Heart right ventricle (tissue), 16 donors: ENCODE results near the gene HYAL1. TPM values are rescaled to one million over a fixed set of nuclear protein-coding genes. Genes with fewer than 3 reads are reported as not detected.

Experiments used
- ATAC-seq, 8 donors: fragments of 200-7000 bp; cut with Tn5 transposase; one replicate each; pipeline ENCODE4 v1.9.1; 2020; ENCODE audit warnings: mild to moderate bottlenecking in 8 of 8, moderate library complexity in 8 of 8, moderate number of reproducible peaks in 1 of 8
- DNase-seq, 2 donors: peaks; one replicate each; pipeline ENCODE4 v3.0.0-alpha.2; 2020
- H3K27ac ChIP-seq, 10 donors: fragments of 200-600 bp; sonication (generic) in 2 of 10; one replicate each; pipeline versions ENCODE4 v1.5.0 to v1.8.0; 2020 to 2022; ENCODE audit warnings: mild to moderate bottlenecking in 3 of 10
- H3K27me3 ChIP-seq, 7 donors: fragments of 200-600 bp; one replicate each; pipeline ENCODE4 v1.8.0; 2021 to 2022; ENCODE audit warnings: mild to moderate bottlenecking in 2 of 7
- H3K36me3 ChIP-seq, 9 donors: fragments of 200-600 bp; sonication (generic) in 1 of 9; one replicate each; pipeline versions ENCODE4 v1.5.0 to v1.8.0; 2020 to 2022; ENCODE audit warnings: mild to moderate bottlenecking in 2 of 9
- H3K4me1 ChIP-seq, 9 donors: fragments of 200-600 bp; sonication (generic) in 1 of 9; one replicate each; pipeline versions ENCODE4 v1.5.0 to v1.8.0; 2020 to 2022; ENCODE audit warnings: mild to moderate bottlenecking in 4 of 9
- H3K4me3 ChIP-seq, 10 donors: fragments of 200-600 bp; sonication (generic) in 2 of 10; one replicate each; pipeline versions ENCODE4 v1.5.0 to v1.8.0; 2020 to 2022; ENCODE audit warnings: mild to moderate bottlenecking in 7 of 10, moderate library complexity in 2 of 10
- H3K9me3 ChIP-seq, 11 donors: fragments of 200-600 bp in 10 of 11; sonication (generic) in 2 of 11; one replicate each; pipeline versions ENCODE4 v1.5.0 to v1.8.0; 2013 to 2022; ENCODE audit warnings: mild to moderate bottlenecking in 2 of 11, control low read depth in 1 of 11, moderate library complexity in 1 of 11
- CTCF ChIP-seq, 9 donors: fragments of 200-600 bp; sonication (generic) in 2 of 9; IDR thresholded peaks; one replicate each; pipeline versions ENCODE4 v1.5.0 to v1.8.0; 2021 to 2022; ENCODE audit warnings: antibody characterized with exemption in 9 of 9, mild to moderate bottlenecking in 5 of 9, moderate library complexity in 1 of 9
- WGBS, 2 donors: extraction: QIAGEN DNeasy Blood & Tissue Kit; methylation state at CpG; one replicate each; pipeline ENCODE4 v1.1.7; 2013; ENCODE audit warnings: inconsistent platforms in 1 of 2; 5-methylcytosine and 5-hydroxymethylcytosine counted together
- intact Hi-C, 10 donors: fragments of 100-400 bp; cut with DNase I; formaldehyde crosslinking; loops; one replicate each; pipeline versions ENCODE4 v1.11.1 to v1.14.2; 2022
- polyA plus RNA-seq, 2 donors: library from polyadenylated mRNA; stranded (reverse); fragments of 200-250 nt; gene quantifications; one replicate each; pipeline ENCODE4 v1.2.3, GENCODE V29; 2013
- total RNA-seq, 10 donors: library from RNA; stranded (reverse); fragmentation: NEBNext Ultra II Directional in 3 of 10; extraction: Animal tissue kit (Norgen Biotek cat#: 25700) in 3 of 10; gene quantifications; one replicate each; pipeline versions ENCODE4 v1.2.1 to v1.2.4, GENCODE V29; 2021 to 2023
- donor health status: Arrhythmogenic right ventricular cardiomyopathy.
- donor health status: ischemic (EF 13 %, LVEDD 7.1; RV severe dilation, severe dysfunction).
- donor health status: healthy with polysubstance abuse.
- donor health status: DM: no; HTN: yes; CAD: no.
- donor health status: DM: no; HTN: no; CAD: no.
- donor health status: ischemic (EF 25% LVEDD 6.9; RV normal size, moderate dysfunction).
- donor health status: ischemic (EF 25% LVEDD 5.7; RV mildly dilated, moderate dysfunction).
- donor health status: healthy.
- donor health status: DM: yes; HTN: yes; CAD: no.
- donor health status: Ischemic cardiomyopathy.
- donor health status: ischemic (EF 35%, LVEDD 5.7; RV mildly dilated, moderate dysfunction).
- donor health status: nonischemic (EF 11% LVEDD 7.7; RV severe dilation, severe dysfunction).
- donor health status: DM: yes; HTN: yes; CAD: no.
- donor health status: PGD.
- donor health status: ischemic (EF 29% LVEDD 5.4; RV normal size, mild dysfunction).
- donor health status: nonischemic (EF 23%, LVEDD 6.1; RV moderate dilation, normal function).

Gene HYAL1
- total and polyA plus RNA-seq, 12 donors = 41.0 to 120 (median 66.7) TPM

DNA sequence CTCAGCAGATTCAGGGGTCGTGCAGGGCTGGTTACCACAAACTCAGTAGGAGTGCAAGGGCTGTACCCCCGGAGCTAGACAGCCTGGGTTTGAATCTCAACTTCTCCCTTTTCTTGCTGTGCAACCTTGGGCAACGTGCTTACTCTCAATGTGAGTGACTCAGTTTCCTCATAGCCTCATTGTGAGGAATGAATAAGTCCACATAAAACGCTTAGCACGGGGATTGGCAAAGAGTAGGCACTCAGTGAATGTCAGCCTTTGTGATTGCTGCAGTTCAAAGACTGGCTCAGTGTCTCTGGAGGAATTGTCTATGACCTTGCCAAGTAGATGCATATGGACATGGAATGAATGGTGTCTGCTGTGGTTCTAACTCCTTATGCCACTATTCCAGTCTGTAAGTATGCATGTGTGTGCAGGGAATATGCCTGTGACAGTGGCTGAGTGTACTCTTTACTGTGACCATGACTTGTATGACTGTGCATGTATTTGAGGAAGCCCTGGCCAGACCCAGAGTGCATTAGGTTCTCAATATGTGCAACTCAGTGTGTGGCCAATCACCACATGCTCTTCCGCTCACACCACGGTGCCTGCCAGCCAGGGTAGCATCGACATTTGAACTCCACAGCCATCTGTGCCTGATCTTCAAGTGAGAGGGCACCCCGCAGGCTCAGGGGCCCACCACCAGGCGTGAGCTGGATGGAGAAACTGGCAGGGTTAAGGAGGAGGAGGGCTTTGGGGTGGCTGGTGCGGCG lies 3.3 kb downstream of the HYAL1 start:
- Histone ChIP-seq H3K4me1 (peaks cover 22 to 59% (median 52%) of the 10 kb centered on the region in 9 donors), H3K9me3 (no peaks in the 10 kb centered on the region), H3K4me3 (peak overlapping the region; percentile 16 to 82 (median 57)), H3K36me3 (peaks cover 0 to 22% (median 0%) of the 10 kb centered on the region in 9 donors), H3K27ac (peak overlapping the region; percentile 66 to 95 (median 94)), H3K27me3 (no peaks in the 10 kb centered on the region)
- intact Hi-C loops = loop anchor here in 2 of 10 donors (2.0 to 5.0 kb wide), 2 partner anchors 21 to 37 kb away; no protein-coding TSS in a partner anchor
- no peak for ATAC-seq
- no peak for DNase-seq
- 45 to 51% methylated on average over 12 of the region's 12 CpGs for WGBS, 2 donors
- TF ChIP-seq CTCF (IDR thresholded peaks at IDR 0.05) = no peak

DNA sequence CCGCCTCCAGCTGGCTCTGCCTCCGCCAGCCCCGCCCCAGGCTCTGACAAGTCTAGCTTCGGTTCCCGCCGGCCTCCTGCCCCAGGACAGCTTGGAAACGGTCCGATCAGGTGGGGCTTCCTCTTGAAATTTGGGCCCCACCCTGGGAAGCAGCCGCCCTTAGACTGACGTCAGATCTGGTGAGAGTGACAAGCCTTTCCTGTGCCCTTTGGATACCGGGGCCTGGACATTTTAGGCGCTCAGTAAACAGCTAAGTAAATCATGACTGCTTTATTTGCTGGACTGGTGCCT lies 3.8 kb downstream of the HYAL1 start:
- no peak for ATAC-seq
- intact Hi-C loops = no loop called here
- WGBS, 2 donors = 0 to 1% methylated on average over 12 of the region's 12 CpGs
- no peak for TF ChIP-seq CTCF (IDR thresholded peaks at IDR 0.05)
- H3K4me3 ChIP-seq = peak overlapping the region; percentile 16 to 82 (median 57)
- H3K27me3 ChIP-seq = no peaks in the 10 kb centered on the region
- peaks cover 22 to 59% (median 52%) of the 10 kb centered on the region in 9 donors for H3K4me1 ChIP-seq
- peak overlapping the region; percentile 66 to 95 (median 94) for H3K27ac ChIP-seq
- DNase-seq = no peak
- no peaks in the 10 kb centered on the region for H3K9me3 ChIP-seq
- H3K36me3 ChIP-seq = peaks cover 0 to 22% (median 0%) of the 10 kb centered on the region in 9 donors

DNA sequence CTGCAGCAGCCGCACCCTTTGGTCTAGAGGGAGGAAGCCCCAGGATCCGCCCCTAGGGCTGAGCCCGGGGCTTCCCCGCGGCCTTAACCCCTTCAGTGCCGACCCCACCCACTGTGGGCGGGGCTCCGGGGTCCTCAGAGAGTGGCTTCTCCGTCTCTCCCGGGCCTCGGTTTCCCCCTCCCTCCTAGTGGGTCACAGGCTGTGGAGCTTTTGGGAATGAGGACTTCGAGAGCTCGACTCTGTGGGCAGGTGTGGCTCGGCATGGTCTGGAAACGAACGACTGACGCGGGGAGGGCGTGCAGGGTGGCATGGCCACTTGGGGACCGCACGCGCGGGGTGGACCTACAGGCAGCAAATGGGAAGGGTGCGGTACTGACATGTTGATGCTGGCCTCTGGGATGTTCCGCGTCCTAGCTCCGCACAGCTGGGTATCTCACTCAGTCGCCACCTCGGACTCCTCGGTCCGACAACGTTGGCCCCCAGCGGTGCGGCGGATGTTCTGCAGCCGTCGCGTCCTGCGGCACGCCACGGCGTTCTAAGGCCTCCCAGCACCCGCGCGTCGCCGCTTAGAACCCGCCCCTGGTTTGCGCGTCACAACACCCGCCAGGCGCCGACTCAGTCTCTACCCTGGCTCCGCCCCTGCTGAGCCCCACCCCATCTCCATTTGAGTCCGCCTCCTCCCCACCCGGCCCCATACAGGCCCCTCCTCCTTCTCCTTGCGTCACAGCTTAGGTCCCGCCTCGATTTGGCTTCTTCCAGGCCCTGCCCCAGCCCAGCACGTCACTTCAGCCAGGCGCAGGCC lies 4.3 kb downstream of the HYAL1 start, which contains the start of the genes HYAL3 and NAA80:
Gene HYAL3 (minus strand): TSS at position 570 of the 802 bp plus-strand sequence. CDS start 3,803 bp downstream, outside the sequence.
Gene NAA80 (minus strand): TSS at position 570 of the 802 bp plus-strand sequence. CDS start 1,942 bp downstream, outside the sequence.
- peak in 8 of 9 donors; percentile 16 to 52 (median 42) for TF ChIP-seq CTCF (IDR thresholded peaks at IDR 0.05)
- intact Hi-C loops = no loop called here
- ATAC-seq (peak; percentile 86 to 91 (median 90)), DNase-seq (peak; percentile 99 to 100)
- 0 to 1% methylated on average over 61 of the region's 61 CpGs for WGBS, 2 donors
- Histone ChIP-seq H3K9me3 (no peaks in the 10 kb centered on the region), H3K4me1 (peaks cover 22 to 59% (median 52%) of the 10 kb centered on the region in 9 donors), H3K4me3 (peak within 1 kb of the TSS; percentile 52 to 82 (median 68)), H3K27ac (peak within 1 kb of the TSS; percentile 87 to 96 (median 95)), H3K27me3 (no peaks in the 10 kb centered on the region), H3K36me3 (peaks cover 0 to 22% (median 0%) of the 10 kb centered on the region in 9 donors)
